Activated CD4-positive, alpha-beta T cell treated with anti-CD3 and anti-CD28 coated beads, Interleukin-2, amount 10 ng/mL, durations not matched to agents 7 days and 5 days (primary cell): ENCODE results near the gene ADAMTS4. TPM values are rescaled to one million over a fixed set of nuclear protein-coding genes. Genes with fewer than 3 reads are reported as not detected.

Source experiments
- CTCF ChIA-PET: fragments of 350-600 bp; sonication (Branson Sonifier 250); formaldehyde crosslinking; loops from one replicate; lab custom pipeline; 2021; ENCODE audit warnings: antibody characterized with exemption; lab: Charles Lee
- POLR2A ChIA-PET: fragments of 350-600 bp; sonication (Branson Sonifier 250); formaldehyde crosslinking; loops from one replicate; lab custom pipeline; 2021; ENCODE audit warnings: antibody characterized with exemption; lab: Charles Lee
- DNase-seq: peaks from one replicate; pipeline ENCODE4 v3.0.0-alpha.2; 2020
- H3K27ac Mint-ChIP-seq: one replicate; pipeline ENCODE4 v1.8.0; 2021; ENCODE audit warnings: mild to moderate bottlenecking, moderate library complexity, mixed read lengths
- H3K27me3 Mint-ChIP-seq: one replicate; pipeline ENCODE4 v1.8.0; 2021; ENCODE audit warnings: mixed read lengths
- H3K36me3 Mint-ChIP-seq: one replicate; pipeline ENCODE4 v1.8.0; 2021; ENCODE audit warnings: low read depth, mixed read lengths
- H3K4me1 Mint-ChIP-seq: one replicate; pipeline ENCODE4 v1.8.0; 2021; ENCODE audit warnings: mixed read lengths
- H3K4me3 Mint-ChIP-seq: one replicate; pipeline ENCODE4 v1.8.0; 2021; ENCODE audit warnings: mild to moderate bottlenecking, moderate library complexity, mixed read lengths
- H3K9me3 Mint-ChIP-seq: one replicate; pipeline ENCODE4 v1.8.0; 2021; ENCODE audit warnings: mixed read lengths
- total RNA-seq, 2 experiments: library from RNA; stranded (reverse); gene quantifications; one replicate each; pipeline ENCODE4 v1.2.3, GENCODE V29; 2021

Gene ADAMTS4
- total RNA-seq, 2 experiments from 2014 or later: 0.31 to 1.3 TPM

GRCh38 chr1:161217831-161218230, 19.0 kb upstream of the ADAMTS4 start:
- Mint-ChIP-seq H3K27ac (peak overlapping the region; percentile 82), H3K36me3 (peaks cover 24% of the 10 kb centered on the region), H3K4me1 (peaks cover 50% of the 10 kb centered on the region), H3K4me3 (no peak overlapping the region), H3K27me3 (no peaks in the 10 kb centered on the region), H3K9me3 (no peaks in the 10 kb centered on the region)
- DNase-seq: no peak
- POLR2A ChIA-PET: no interaction called here
- CTCF ChIA-PET: interaction anchor here (1.1 to 3.6 kb wide), 3 partner anchors 8 to 31 kb away, joined by 3 to 21 read pairs (median 3); no protein-coding TSS in a partner anchor

DNA sequence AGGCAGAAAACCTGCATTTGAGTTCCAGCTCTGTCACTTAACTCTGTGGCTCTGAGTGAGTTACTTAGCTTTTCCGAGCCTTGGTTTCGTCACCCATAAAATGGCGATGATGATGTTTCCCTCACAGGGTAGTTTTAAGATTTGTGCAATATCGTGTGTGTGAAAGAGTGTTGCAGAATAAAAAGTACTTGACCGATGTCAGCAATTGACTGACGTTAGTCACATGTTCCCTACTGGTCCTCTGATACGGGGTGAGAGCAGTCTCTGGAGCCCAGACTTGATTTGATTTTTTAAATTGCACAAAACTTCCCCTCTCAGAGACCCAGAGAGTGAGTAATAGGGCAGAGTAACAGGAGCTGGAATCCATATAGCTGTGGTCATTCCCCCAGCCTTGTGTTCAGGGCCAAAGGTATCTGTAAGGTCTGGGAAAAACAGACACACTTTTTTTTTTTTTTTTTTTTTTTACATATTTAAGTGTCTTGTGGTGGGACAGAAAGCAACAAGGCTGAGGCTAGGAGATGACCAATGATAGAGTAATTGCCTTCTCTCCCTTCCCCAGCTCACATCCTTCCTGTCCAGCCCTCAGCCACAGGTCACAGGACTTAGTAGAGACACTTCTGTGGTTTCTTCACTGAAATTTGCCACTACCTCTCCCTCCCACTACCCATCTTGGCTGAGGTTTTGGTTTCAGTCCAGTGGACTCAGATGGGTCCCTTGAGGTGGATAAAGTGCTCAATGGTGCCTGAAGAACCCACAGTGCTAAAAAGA, 18.3 kb upstream of the ADAMTS4 start:
- DNase-seq: no peak
- H3K4me3 Mint-ChIP-seq: no peak overlapping the region
- CTCF ChIA-PET: interaction anchor here (0.6 to 3.6 kb wide), 10 partner anchors 7 to 169 kb away, joined by 3 to 23 read pairs (median 4); partner anchors contain the start of genes ADAMTS4, NDUFS2 and TOMM40L

GRCh38 chr1:161215076-161215475, 16.2 kb upstream of the ADAMTS4 start, which contains the start of gene FCER1G:
Gene FCER1G (plus strand): TSS chr1:161215295. CDS start chr1:161215322, 27 bp downstream.
- peak within 1 kb of the TSS; percentile 18 for H3K4me3 Mint-ChIP-seq

More for the DNA sequence above, 18.3 kb upstream of the ADAMTS4 start:
- Mint-ChIP-seq H3K27me3 (no peaks in the 10 kb centered on the region), H3K4me1 (peaks cover 50% of the 10 kb centered on the region), H3K27ac (no peak overlapping the region), H3K36me3 (peaks cover 30% of the 10 kb centered on the region), H3K9me3 (no peaks in the 10 kb centered on the region)
- POLR2A ChIA-PET: no interaction called here

DNA sequence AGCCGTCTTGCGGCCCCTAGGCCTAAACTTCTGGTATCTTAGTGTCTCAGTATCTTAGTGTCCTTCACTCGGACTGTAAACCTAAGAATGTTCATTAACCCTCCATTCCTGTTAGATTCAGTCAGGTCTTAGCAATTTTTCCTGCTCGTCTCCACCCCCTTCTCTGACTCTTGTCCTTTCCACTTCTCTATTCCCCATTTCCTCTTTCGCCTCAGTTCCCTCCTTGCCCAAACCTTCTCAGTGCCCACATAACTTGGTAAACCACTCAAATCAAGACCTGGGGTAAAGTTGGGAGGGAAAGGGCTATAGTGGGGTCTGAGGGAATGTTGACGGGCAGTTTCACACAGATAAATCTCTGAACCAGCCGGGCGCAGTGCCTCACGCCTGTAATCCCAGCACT, 15.5 kb upstream of the ADAMTS4 start:
- CTCF ChIA-PET: no interaction called here
- POLR2A ChIA-PET: no interaction called here
- H3K36me3 Mint-ChIP-seq: peaks cover 51% of the 10 kb centered on the region

More at GRCh38 chr1:161215076-161215475, 16.2 kb upstream of the ADAMTS4 start, which contains the start of gene FCER1G:
- H3K27ac Mint-ChIP-seq: peak within 1 kb of the TSS; percentile 14
- peaks cover 44% of the 10 kb centered on the region for H3K36me3 Mint-ChIP-seq
- ChIA-PET CTCF (interaction anchor here (0.7 to 2.3 kb wide), 5 partner anchors 10 to 168 kb away, joined by 3 to 23 read pairs (median 3); partner anchors contain the start of gene TOMM40L), POLR2A (no interaction called here)
- no peaks in the 10 kb centered on the region for H3K9me3 Mint-ChIP-seq
- H3K27me3 Mint-ChIP-seq: no peaks in the 10 kb centered on the region
- peaks cover 45% of the 10 kb centered on the region for H3K4me1 Mint-ChIP-seq
- no peak for DNase-seq

GRCh38 chr1:161209790-161210409, 11.0 kb upstream of the ADAMTS4 start:
- Mint-ChIP-seq H3K27ac (no peak overlapping the region), H3K9me3 (no peaks in the 10 kb centered on the region), H3K36me3 (peaks cover 67% of the 10 kb centered on the region), H3K4me1 (peaks cover 48% of the 10 kb centered on the region), H3K27me3 (no peaks in the 10 kb centered on the region), H3K4me3 (no peak overlapping the region)
- CTCF ChIA-PET: interaction anchor here (0.6 to 4.0 kb wide), 7 partner anchors 8 to 310 kb away, joined by 3 to 21 read pairs (median 6); partner anchors contain the start of genes NDUFS2 and TOMM40L
- POLR2A ChIA-PET: no interaction called here
- peak; percentile 79 for DNase-seq

More for the DNA sequence above, 15.5 kb upstream of the ADAMTS4 start:
- no peak overlapping the region for H3K27ac Mint-ChIP-seq
- no peaks in the 10 kb centered on the region for H3K9me3 Mint-ChIP-seq
- no peak for DNase-seq
- no peaks in the 10 kb centered on the region for H3K27me3 Mint-ChIP-seq
- H3K4me3 Mint-ChIP-seq: no peak overlapping the region
- peaks cover 52% of the 10 kb centered on the region for H3K4me1 Mint-ChIP-seq

GRCh38 chr1:161207173-161207572, 8.3 kb upstream of the ADAMTS4 start:
- DNase-seq: no peak
- CTCF ChIA-PET: interaction anchor here (1.0 to 1.8 kb wide), 3 partner anchors 18 to 233 kb away, joined by 3 to 5 read pairs (median 4); partner anchors contain the start of gene TOMM40L
- POLR2A ChIA-PET: no interaction called here
- Mint-ChIP-seq H3K27me3 (no peaks in the 10 kb centered on the region), H3K27ac (no peak overlapping the region), H3K4me1 (peaks cover 59% of the 10 kb centered on the region), H3K4me3 (no peak overlapping the region), H3K36me3 (peaks cover 65% of the 10 kb centered on the region), H3K9me3 (no peaks in the 10 kb centered on the region)

GRCh38 chr1:161206411-161207140, 7.7 kb upstream of the ADAMTS4 start:
- Mint-ChIP-seq H3K27ac (peak overlapping the region; percentile 34), H3K36me3 (peaks cover 61% of the 10 kb centered on the region), H3K9me3 (no peaks in the 10 kb centered on the region), H3K4me3 (no peak overlapping the region), H3K27me3 (no peaks in the 10 kb centered on the region), H3K4me1 (peaks cover 65% of the 10 kb centered on the region)
- DNase-seq: no peak
- ChIA-PET CTCF (interaction anchor here (1.0 to 2.0 kb wide), 6 partner anchors 14 to 233 kb away, joined by 3 to 11 read pairs (median 4); partner anchors contain the start of gene TOMM40L), POLR2A (no interaction called here)

DNA sequence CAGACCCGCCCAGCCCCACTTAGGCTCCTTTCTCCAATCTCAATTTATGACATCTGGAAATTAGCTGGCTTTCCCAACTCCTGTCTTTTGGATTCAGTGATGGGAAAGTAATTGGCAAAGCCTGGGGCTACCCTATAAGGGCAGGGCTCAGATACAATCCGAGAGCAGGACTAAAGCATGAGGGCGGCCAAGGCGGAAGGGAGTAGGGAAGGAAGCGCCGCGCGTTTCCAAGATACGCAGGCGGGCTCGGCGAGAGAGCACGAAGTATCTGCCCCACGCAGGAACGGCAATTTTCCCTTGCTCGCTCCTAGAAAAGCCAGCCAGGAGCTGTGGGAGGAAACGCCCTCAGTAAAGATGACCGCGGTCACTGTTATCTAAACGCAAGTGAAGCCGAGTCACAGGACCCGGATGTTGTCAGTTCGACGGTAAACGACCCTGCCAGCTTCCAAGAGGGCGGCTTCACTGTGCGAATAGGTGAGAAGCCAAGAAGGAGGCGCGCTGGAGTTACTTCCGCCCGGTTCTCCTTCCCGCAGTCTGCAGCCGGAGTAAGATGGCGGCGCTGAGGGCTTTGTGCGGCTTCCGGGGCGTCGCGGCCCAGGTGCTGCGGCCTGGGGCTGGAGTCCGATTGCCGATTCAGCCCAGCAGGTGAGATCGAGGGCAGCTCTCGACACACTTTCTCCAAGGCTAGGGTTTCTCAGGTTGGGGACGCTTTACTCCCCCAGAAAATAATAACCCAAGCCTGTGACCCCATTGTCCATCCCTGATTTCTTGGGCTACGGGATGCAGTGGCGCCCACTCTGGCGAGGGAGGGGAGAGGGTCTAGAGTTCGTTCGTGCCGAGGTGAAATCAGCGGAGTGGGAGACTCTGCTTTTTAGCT, 3.2 kb upstream of the ADAMTS4 start, which contains the start of gene NDUFS2:
NDUFS2 (plus strand) TSS at position 532 of the 877 bp plus-strand sequence; CDS start at position 551, 19 bp downstream.
- Mint-ChIP-seq H3K4me1 (peaks cover 75% of the 10 kb centered on the region), H3K36me3 (peaks cover 39% of the 10 kb centered on the region), H3K27ac (peak within 1 kb of the TSS; percentile 98), H3K27me3 (no peaks in the 10 kb centered on the region), H3K4me3 (peak within 1 kb of the TSS; percentile 96), H3K9me3 (no peaks in the 10 kb centered on the region)
- CTCF ChIA-PET: interaction anchor here (0.9 to 3.1 kb wide), 17 partner anchors 9 to 188 kb away, joined by 3 to 36 read pairs (median 5); partner anchors contain the start of genes PPOX and TOMM40L
- POLR2A ChIA-PET: interaction anchor here (0.6 to 1.5 kb wide), 2 partner anchors 9 to 24 kb away, joined by 3 to 6 read pairs; partner anchors contain the start of gene TOMM40L
- DNase-seq: peak; percentile 98

GRCh38 chr1:161200992-161201835, 2.4 kb upstream of the ADAMTS4 start:
- peaks cover 31% of the 10 kb centered on the region for H3K36me3 Mint-ChIP-seq
- peaks cover 69% of the 10 kb centered on the region for H3K4me1 Mint-ChIP-seq
- DNase-seq: no peak
- peak overlapping the region; percentile 96 for H3K4me3 Mint-ChIP-seq
- H3K27ac Mint-ChIP-seq: peak overlapping the region; percentile 98
- no peaks in the 10 kb centered on the region for H3K9me3 Mint-ChIP-seq
- POLR2A ChIA-PET: interaction anchor here (0.6 to 1.5 kb wide), 2 partner anchors 8 to 24 kb away, joined by 3 to 6 read pairs; partner anchors contain the start of gene TOMM40L
- CTCF ChIA-PET: interaction anchor here (0.7 to 3.1 kb wide), 17 partner anchors 9 to 188 kb away, joined by 3 to 36 read pairs (median 4); partner anchors contain the start of genes PPOX and TOMM40L
- no peaks in the 10 kb centered on the region for H3K27me3 Mint-ChIP-seq

DNA sequence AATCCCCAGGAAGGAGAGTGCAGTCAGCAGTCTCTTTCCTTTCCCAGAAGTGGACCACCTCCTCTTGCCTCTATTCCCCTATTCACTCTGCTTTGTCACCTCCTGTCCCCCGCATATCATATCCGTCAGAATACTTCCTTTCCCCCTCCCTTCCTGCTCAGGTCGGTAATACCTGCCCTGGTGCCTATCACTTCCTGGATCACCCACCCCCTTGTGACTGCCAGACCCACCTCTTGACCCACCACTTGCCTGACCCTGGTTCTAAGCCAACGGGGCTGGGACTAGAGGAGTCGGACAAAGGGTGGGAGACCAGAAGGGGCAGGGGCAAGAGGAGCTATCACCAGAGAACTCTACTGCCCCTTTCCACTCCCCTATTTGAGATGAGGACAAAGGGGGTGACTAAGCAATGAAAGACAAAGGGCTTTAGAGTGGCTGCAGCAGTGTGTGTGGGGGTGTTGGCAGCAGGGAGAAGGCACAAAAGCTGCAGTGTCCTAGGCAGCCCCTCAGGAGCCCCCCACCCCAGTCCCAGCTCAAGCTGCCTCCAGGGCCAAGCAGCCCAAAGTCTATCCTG, 1.7 kb upstream of the ADAMTS4 start:
- no peak for DNase-seq
- H3K27me3 Mint-ChIP-seq: no peaks in the 10 kb centered on the region
- H3K9me3 Mint-ChIP-seq: no peaks in the 10 kb centered on the region
- H3K36me3 Mint-ChIP-seq: peaks cover 28% of the 10 kb centered on the region
- peak overlapping the region; percentile 98 for H3K27ac Mint-ChIP-seq
- peaks cover 65% of the 10 kb centered on the region for H3K4me1 Mint-ChIP-seq
- ChIA-PET POLR2A (no interaction called here), CTCF (interaction anchor here (0.7 to 3.1 kb wide), 7 partner anchors 9 to 181 kb away, joined by 3 to 36 read pairs (median 8); partner anchors contain the start of genes PPOX and TOMM40L)
- no peak overlapping the region for H3K4me3 Mint-ChIP-seq
